GM18508 (cell line): ENCODE results near the gene KRT13.

Experiments
- ATAC-seq: cut with Tn5 transposase; IDR thresholded peaks from one replicate; pipeline ENCODE4 v1.9.1; 2021; ENCODE audit warnings: moderate number of reproducible peaks; ENCODE audit not compliant: insufficient read depth, unreplicated experiment

Gene KRT13

DNA sequence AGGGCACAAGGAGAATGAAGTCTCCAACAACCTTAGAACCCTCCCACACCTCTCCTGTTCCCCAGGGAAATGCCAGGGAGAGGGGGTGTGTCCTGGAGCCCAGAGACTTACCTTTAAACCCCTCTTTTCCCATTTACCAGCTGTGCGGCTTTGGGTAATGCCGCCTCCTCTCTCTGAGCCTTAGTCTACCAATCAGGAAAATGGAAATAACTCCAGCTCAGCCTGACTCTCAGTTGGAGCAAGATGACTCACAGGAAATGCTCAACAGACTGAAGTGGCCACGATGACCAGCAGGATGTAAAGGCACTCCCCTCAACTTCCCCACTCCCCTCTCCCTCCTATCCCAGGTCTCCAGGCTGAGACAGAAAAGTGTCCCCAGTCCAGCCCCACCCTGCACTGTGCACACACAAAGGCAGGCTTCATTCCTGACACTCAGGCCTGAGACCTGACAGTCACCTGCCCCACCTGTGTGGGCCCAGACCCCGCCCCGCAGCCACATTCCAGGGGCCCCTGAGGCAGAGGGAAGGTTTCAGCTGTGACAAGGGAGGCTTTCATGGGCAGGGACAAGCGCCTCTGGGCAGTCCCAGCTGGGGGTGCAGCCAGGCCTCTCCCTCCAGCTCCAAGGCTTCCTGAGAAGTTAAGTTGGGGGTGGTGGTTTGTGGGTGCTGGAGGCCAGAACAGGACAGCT is 16.3 kb upstream of the KRT13 start:
- ATAC-seq = no peak

DNA sequence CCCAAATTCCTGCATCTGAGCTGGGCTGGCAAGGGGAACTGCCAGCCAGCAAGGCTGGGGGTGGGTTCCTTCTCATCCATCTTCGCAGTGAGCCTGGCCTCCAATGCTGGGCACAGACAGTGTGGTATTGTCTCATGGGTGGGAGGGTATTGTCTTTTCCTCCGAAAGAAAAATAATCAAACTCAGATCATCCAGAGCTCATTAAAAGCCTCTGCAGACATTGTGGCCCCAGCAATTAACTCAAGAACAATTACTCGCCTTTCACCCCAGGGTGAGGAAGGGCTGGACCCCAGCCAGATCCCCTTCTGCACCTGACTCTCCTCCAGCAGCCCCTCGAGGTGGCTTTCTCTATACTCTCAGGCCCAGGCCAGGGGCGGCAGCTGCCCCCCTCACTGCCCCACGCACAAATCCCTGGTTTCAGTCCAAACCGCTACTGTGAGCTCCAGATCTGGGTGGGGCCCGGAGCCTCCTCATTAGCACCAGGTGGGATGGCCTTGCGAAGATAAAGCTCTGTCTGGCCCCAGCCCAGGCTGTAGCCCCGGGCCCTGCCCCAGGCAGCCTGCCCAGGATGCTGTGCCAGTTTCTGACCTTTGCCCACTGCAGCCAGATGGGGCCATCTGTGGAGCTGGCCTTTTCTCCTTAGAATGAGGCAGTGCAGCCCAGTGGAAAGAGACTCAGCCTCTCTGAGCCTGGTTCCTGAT is 15.6 kb upstream of the KRT13 start:
- no peak for ATAC-seq

DNA sequence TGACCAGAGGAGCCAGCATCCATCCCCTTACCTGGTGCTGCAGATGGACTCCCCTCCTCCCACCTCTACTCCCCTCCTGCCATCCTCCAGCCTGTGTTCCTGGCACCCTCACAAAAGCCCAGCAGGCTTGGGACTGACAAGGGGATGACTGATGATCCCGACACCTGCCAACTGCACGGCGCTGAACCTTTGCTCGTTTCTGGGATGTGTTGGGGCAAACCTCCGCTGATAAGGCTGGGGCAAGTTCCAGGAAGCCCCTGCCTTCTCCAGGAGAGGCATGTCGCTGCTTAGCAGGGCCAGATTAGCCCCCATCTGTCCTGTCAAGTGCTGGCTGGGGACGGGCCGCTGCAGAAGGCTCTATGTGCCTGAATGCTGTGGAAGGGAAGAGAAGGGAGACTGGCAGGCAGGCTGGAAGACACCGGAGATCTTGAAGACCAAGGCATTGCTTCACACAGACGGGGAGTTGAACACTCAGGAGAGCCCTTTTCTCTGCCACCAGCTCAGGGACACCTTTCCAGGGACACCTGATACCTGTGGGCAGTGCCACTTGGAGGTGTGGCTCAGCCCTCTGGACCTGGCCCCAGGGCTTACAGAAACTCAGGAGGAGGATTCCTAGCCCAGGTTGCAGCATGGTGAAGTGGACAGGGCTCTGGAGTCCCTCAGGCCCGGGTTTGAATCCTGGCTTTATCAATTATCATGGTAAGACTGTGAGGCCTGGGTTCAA is 14.3 kb upstream of the KRT13 start:
- no peak for ATAC-seq

DNA sequence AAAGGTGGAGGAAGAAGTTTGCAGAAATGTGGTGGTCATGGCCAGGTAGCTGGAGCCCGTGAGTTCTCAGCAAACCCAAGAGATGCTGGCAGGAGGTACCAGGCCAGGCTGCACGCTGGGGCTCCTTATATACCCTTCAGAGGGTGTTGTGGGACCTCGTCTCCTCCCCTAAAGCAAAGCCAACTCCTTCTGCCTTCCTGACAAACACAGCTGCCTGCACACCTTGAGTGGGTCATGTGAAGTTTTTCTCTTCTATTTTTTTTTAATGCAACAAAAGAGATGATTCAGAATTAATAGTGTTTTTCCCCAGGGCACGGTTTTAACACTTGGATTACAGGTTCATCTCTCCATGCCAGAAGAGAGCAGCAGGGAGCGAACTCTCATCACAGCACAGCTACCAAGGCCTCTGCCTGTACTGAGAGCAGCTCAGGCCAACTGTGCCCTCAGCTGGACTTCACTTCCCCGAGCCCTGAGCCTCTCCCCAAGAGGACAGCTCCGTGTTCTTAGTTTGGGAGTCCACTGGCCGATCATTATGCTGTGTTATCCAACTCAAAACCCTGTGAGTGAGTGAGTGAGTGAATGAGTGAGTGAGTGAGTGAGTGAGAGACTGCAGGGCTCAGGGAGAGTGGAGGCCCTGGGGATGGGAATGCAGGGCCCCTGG is 13.5 kb upstream of the KRT13 start, which contains the start of gene KRT15:
KRT15 (minus strand) TSS at position 102 of the 661 bp plus-strand sequence; CDS start at position 39, 63 bp downstream.
- no peak for ATAC-seq

DNA sequence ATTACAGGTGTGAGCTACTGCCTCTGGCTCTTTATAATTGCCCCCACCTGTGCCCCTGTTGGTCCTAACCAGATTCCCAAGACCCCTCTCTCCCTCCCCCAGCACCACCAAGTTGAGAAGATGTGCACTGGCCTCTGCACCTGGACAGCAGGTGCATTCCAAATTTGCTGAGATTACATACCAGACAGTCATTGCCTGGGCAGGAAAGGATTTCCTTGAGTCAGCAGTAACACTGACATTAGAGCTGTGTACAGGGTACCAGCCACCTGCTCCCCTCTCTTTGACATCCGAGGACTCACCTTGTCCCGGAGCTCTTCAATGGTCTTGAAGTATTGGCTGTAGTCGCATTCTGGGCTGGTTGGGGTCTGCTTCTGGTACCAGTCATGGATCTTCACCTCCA is 12.6 kb upstream of the KRT13 start:
- no peak for ATAC-seq

DNA sequence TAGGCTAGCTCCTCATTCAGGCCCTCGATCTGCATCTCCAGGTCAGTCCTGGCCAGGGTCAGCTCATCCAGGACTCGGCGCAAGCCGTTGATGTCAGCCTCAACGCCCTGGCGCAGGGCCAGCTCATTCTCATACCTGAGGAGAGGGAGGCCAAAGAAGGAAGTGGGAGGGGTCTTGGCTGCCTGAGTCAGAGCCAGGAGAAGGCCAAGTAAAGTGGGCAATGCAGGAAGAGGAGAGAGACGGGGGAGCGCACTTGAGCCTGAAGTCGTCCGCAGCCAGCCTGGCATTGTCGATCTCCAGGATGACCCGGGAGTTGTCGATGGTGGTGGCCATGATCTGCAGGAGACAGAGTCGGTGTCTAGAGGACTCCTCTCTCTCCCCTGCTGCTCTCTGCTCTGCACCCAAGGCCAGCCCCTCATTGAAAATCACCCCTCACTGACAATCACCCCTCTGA is 11.4 kb upstream of the KRT13 start:
- ATAC-seq = no peak

DNA sequence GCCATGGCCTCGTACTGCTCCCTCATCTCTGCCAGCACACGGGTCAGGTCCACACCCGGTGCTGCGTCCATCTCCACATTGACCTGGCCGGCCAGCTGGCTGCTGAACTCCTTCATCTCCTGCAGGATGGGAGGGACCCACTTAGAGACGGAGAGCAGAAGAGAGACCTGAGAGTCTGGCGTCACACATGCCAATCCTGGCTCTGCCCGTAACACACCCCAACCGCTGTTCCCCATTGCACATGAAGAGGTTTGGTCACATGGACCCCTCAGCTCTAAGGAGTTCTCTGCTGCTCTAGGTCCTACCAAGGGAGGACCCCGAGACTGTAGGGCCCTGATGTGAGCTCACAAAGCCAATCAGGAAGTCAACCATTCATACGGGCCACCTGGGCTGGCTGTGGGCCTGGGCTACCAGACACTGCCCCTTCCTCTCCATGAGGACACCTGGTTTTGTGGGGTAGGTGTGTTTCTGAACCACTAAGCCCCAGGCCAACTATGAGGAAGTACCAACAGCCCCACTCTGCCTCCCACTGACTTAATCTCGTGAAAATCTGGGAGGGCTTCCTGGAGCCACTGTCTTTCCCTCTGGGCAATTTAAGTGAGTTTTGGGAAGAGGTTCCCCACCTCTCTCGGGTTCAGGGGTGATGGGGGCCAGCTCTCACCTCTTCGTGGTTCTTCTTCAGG is 10.9 kb upstream of the KRT13 start:
- ATAC-seq = no peak

DNA sequence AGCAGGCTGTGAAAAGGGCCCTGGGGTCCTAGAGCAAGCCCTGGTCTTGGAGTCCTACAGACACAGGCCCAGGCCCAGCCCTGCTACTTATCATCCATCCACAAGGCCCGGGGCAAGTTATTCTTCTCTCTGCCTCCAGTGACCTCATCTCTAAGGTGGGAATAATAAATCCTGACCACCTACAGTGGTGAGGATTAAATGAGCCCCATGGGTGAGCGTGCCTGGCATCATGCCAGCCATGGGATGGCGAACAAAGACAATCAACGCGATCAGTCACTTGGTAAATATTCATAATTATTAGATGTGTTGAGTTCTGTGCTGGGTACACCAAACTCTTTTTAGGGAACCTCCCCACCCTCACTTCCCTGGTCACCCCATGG is 7.7 kb upstream of the KRT13 start:
- ATAC-seq = no peak

DNA sequence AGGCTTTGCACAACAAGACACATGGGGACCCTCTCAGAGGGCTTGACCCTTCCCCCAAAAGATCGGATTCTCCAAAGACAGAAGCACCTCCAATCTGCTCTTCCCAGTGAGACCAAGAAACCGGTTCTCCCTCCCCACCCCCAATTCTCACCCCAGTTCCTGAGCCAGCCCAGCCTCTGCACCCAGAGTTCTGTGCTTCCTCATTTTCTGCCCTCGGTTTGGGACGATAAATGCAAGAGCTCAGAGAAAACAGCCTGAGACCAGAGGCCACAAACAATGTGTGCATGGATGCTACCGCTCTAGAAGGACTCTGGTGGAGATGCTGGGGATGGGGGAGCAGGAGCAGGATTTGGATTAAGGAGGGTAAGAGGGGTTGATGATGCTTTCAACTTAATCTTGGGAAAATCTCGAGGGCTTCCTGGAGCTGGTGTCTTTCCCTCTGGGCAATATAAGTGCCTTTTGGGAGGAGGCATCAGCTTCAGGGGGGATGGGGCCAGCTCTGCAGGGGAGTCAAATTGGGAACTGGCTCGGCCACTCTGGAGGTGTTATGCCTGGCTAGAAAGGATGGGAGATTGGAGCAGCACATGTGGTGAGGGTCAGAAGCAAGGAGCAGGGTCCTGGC is 7.2 kb upstream of the KRT13 start:
- ATAC-seq = no peak

DNA sequence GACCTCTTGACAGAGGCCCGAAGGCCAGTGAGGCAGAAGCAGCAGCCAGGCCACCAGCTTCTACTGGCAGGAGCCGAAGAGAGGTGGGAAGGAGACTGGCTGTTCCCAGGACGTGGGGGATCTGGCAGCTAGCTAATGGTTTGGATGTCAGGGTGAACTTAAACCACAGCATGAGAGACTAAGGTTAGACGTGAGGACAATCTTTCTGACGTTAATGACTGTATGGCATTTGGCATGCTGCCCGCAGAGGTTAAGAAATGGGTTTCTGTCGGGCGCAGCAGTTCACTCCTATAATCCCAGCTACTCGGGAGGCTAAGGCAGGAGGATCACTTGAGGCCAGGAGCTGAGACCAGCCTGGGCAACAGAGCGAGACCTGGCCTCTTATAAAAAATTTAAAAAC is 6.3 kb upstream of the KRT13 start:
- ATAC-seq = no peak

DNA sequence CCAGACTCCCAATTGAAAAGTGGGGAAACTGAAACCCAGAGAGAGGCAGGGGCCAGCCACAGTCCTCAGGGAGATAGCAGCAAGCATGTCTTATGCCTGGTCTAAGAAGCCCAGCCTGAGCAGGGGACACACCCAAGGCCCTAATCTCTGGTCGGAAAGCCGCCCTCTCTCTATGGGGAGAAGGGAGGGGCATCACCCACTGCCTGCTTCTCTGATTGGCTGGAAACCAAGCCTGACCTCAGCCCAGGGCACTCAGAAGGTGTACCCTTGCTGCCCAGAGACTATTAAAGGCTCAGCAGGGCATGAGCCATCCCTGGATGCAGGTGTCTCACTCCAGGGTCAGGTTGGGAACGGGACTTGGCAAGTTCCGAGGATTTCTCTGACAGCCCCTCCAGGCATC is 5.7 kb upstream of the KRT13 start:
- ATAC-seq = no peak

DNA sequence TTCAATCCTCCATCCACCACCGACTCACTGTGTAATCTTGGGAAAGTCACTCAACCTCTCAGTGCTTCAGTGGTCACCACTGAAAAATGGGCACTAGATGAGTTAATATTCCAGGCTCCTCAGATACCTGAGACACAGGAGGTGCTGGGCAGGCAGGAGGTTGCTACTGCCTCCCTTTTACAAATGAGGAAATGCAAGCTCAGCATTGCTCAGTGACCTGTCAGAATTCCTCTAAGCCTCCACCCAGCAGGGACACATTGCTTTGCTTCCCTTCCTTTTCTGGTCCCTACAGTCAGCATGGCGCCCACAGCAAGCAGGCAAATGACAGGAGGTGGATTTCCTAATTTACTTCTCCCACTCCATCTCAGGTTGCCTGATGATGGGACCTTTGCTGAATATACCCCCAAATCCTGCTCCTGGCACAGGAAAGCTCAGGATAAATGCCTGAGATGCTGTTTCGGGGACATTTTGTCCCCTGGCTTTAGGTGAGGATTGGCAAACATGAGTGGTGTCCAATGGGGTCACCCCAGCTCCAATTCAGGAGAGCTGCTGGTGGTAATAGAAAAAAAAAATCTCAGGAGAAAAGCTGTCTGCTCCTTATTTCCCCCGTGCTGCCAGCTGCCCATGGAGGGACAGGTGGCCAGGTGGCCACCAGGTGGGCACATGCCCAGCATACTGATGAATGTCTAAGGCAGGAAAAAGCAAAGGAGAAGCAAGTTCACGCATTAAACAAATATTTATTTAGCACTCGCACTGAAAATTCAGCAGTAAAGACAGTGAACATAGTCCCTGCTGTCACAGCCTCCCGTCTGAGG is 5.0 kb upstream of the KRT13 start:
- no peak for ATAC-seq

DNA sequence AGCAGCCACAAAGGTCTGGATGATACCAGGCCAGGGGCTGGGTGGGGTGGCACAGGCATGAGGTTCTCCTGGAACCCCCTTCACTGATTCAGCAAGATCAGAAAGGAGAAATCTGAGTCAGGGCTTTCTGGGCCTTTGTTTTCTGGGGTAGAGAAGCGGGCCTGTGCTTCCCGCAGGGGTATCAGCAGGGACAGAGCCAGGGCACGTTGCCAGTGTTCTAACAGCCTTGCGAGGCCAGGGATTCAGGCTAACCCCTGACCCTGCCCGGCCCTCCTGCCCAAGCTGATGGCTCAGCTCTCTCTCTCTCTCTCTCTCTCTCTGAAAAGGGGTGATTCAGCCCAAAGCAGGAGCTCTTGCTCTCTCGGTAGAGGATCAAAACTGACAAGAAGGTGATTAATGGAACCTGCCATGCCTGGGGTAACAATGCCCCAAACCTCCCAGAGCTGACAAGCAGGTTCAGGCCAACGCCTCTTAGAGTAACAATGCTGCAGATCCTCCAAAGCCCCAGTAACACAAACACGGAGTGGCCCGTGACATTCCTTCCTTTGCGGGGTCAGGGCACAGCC is 2.0 kb upstream of the KRT13 start:
- no peak for ATAC-seq

DNA sequence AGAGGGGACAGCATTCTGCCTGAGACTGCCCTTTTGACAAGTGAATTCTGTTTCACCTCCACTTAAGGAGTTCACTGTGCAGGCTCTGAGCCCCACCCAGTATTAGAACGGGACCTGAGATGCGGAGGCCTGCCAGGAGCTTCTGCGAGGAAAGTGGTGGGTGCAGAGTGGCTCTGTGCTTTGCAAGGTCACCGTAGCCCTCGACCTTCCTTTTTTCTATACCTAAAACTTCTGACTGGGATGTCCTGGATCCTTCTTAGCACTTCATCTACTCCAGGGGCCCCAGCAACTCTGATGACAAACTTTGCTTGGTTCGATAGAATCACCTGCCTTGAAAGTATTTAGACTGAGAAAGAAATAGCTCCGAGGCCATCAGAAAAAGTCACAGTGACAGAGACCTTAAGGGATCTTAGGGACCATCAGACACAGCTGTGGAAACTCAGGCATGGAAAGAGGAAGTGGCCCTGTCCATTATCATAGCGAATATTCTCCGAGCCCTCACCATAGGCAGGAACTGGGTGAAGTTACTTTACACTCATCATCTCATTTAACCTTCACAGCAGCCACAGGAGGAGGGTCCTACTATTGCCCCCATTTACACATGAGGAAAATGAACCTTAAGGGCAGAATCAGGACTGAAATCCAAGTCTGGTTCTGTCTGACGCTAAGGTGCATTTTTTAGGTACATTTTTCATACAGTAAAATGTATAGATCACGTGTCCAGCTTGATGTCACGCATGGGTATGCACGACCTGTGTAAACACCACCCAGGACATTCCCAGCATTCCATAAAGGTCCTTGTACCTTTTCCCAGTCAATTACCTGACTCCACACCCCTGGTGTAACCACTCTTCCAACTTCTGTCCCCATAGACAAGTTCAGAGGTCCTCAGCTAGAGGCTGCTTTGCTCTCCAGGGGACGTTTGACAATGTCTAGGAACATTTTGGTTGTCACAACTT is 676 bp upstream of the KRT13 start:
- no peak for ATAC-seq

DNA sequence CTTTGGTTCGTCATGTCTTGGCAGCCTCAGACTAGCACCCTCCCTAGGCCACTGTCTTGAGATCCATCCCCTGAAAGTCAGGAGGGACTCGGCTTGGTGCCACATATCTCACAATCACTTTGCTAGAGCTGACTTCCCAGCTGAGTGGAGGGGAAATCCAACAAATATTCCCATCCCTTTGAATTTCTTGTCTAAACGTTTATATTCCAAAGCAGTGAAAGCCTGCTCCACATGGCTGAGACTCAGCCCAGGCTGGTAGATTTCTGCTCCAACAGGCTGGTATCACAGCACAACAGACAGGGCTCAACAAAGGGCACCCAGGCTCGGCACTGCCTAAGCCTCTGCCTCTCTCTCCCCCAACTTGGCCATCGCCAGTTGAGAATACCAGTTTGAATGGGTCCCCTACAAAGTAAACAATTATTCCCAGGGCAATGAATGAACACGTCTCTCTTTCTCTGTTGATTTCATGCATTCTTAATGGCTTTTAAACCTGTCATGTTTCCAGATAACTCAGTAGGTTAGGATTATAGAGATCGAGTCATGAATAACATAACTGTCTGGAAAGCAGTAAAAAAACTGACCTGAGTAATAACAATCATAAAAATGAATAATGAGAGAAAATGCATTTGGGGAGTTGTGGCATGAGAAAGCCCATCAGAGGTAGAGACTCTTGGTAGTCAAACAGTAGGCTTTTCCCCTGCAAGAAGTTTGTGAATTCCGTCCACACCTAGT is 1.0 kb downstream of the KRT13 start:
- ATAC-seq = no peak

DNA sequence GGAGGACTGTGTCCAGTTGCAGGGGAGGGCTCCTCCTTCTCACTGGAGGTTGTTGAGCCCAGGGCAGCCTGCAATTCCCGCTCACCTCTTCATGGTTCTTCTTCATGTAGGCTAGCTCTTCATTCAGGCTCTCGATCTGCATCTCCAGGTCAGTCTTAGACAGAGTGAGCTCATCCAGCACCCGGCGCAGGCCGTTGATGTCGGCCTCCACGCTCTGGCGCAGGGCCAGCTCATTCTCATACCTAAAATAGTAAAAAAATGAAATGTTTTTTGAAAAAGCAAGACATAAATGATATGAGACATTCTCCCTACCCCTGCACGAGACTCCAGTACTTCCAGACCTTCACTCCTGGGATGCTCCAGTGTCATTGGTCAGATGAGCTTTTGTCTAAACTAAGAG is 2.2 kb downstream of the KRT13 start:
- no peak for ATAC-seq
